H1 (cell line): Measurements from ENCODE around the gene PLCXD1. TPM values are rescaled to one million over a fixed set of nuclear protein-coding genes. Genes with fewer than 3 reads are reported as not detected.

Experiments used
- CTCF ChIA-PET: fragments of 300-600 bp; sonication (Branson Sonifier 250); formaldehyde crosslinking; loops from one replicate; lab custom pipeline; 2021; ENCODE audit not compliant: partially characterized antibody; lab: Charles Lee
- POLR2A ChIA-PET: fragments of 300-600 bp; sonication (Branson Sonifier 250); formaldehyde crosslinking; loops from one replicate; lab custom pipeline; 2021; ENCODE audit warnings: inconsistent platforms; ENCODE audit not compliant: partially characterized antibody; lab: Charles Lee
- DNase-seq, 2 experiments: peaks; one replicate each; pipeline versions ENCODE4 v3.0.0 to v3.0.0-alpha.2; 2010 to 2022; ENCODE audit warnings: low spot score in 2 of 2, low read depth in 1 of 2, mixed read lengths in 1 of 2
- FAIRE-seq: peaks from 2 replicates; lab custom pipeline; 2011; peaks lifted over from hg19 to GRCh38; lab: Jason Lieb, UNC
- H2AFZ ChIP-seq: 2 replicates; pipeline ENCODE4 v1.8.1; 2012; ENCODE audit warnings: low read length, inconsistent platforms
- H2AK5ac ChIP-seq: 2 replicates; pipeline ENCODE4 v1.6.1; 2013; ENCODE audit warnings: low read depth, low read length
- H2BK120ac ChIP-seq: replicated peaks from 2 replicates; pipeline ENCODE3; 2013; ENCODE audit warnings: low read depth, low read length, inconsistent platforms
- H2BK12ac ChIP-seq: 2 replicates; pipeline ENCODE4 v1.6.1; 2013; ENCODE audit warnings: low read depth, low read length
- H2BK15ac ChIP-seq: 2 replicates; pipeline ENCODE4 v1.6.1; 2013; ENCODE audit warnings: low read length
- H2BK20ac ChIP-seq: 2 replicates; pipeline ENCODE4 v1.6.1; 2013; ENCODE audit warnings: low read length
- H2BK5ac ChIP-seq: 2 replicates; pipeline ENCODE4 v1.6.1; 2013; ENCODE audit warnings: low read depth, low read length
- H3K14ac ChIP-seq: 2 replicates; pipeline ENCODE4 v1.6.1; 2013; ENCODE audit warnings: inconsistent platforms; ENCODE audit not compliant: insufficient read length
- H3K18ac ChIP-seq: 2 replicates; pipeline ENCODE4 v1.6.1; 2013; ENCODE audit warnings: low read length; ENCODE audit errors: extremely low read depth
- H3K23ac ChIP-seq: 2 replicates; pipeline ENCODE4 v1.6.1; 2013; ENCODE audit warnings: inconsistent platforms; ENCODE audit not compliant: insufficient read length
- H3K23me2 ChIP-seq: 2 replicates; pipeline ENCODE4 v1.6.1; 2013; ENCODE audit warnings: low read depth, low read length
- H3K27ac ChIP-seq: 2 replicates; pipeline ENCODE4 v1.6.1; 2011; ENCODE audit warnings: low read depth, low read length, inconsistent platforms
- H3K27me3 ChIP-seq, 4 experiments: replicated peaks in 1 of 4; 1 replicate in 1 of 4; 2 replicates in 3 of 4; pipeline versions ENCODE4 v1.6.1 to v1.8.1; 2011 to 2013; ENCODE audit warnings: low read length in 3 of 4, mild to moderate bottlenecking in 3 of 4, inconsistent platforms in 2 of 4, mixed read lengths in 2 of 4, moderate library complexity in 1 of 4; ENCODE audit not compliant: control insufficient read depth in 3 of 4, insufficient read depth in 3 of 4; ENCODE audit errors: extremely low read depth in 1 of 4
- H3K36me3 ChIP-seq, 4 experiments: 2 replicates each; pipeline versions ENCODE4 v1.6.1 to v1.8.1; 2011 to 2013; ENCODE audit warnings: mild to moderate bottlenecking in 4 of 4, low read length in 3 of 4, moderate library complexity in 2 of 4, control low read depth in 1 of 4, inconsistent platforms in 1 of 4; ENCODE audit not compliant: insufficient read depth in 4 of 4, control insufficient read depth in 2 of 4
- H3K4ac ChIP-seq: replicated peaks from 2 replicates; pipeline ENCODE3; 2013; ENCODE audit warnings: low read length, low read depth, mixed read lengths, inconsistent platforms; ENCODE audit not compliant: insufficient read length
- H3K4me1 ChIP-seq, 4 experiments: replicated peaks in 1 of 4; 1 replicate in 1 of 4; 2 replicates in 3 of 4; pipeline versions ENCODE4 v1.6.1 to v1.8.1; 2011 to 2013; ENCODE audit warnings: low read length in 3 of 4, inconsistent platforms in 2 of 4, mixed read lengths in 1 of 4; ENCODE audit not compliant: insufficient read depth in 4 of 4, control insufficient read depth in 3 of 4
- H3K4me2 ChIP-seq, 2 experiments: 2 replicates each; pipeline versions ENCODE4 v1.6.1 to v1.8.1; 2011 to 2013; ENCODE audit warnings: low read depth in 2 of 2, low read length in 2 of 2, control low read depth in 1 of 2, inconsistent platforms in 1 of 2, mild to moderate bottlenecking in 1 of 2; ENCODE audit not compliant: insufficient read depth in 1 of 2
- H3K4me3 ChIP-seq, 4 experiments: fragments of 200-600, 300-600 bp in 1 of 4; sonication (generic), shearing (Covaris generic), sonication (Bioruptor Twin) in 1 of 4; 2 replicates each; pipeline versions ENCODE4 v1.5.1 to v1.8.1; 2011 to 2016; ENCODE audit warnings: low read length in 4 of 4, low read depth in 3 of 4, control low read depth in 2 of 4, inconsistent platforms in 2 of 4, mild to moderate bottlenecking in 2 of 4, mixed read lengths in 1 of 4, moderate library complexity in 1 of 4; ENCODE audit not compliant: insufficient read depth in 2 of 4; ENCODE audit errors: extremely low read depth in 1 of 4
- H3K56ac ChIP-seq: replicated peaks from 2 replicates; pipeline ENCODE3; 2013; ENCODE audit warnings: low read depth, mild to moderate bottlenecking, mixed read lengths, low read length, inconsistent platforms; ENCODE audit not compliant: insufficient read length
- H3K79me1 ChIP-seq: 2 replicates; pipeline ENCODE4 v1.6.1; 2013; ENCODE audit warnings: low read depth, low read length, control low read depth
- H3K79me2 ChIP-seq, 2 experiments: 2 replicates each; pipeline versions ENCODE4 v1.6.1 to v1.8.1; 2012 to 2013; ENCODE audit warnings: low read length in 2 of 2, mild to moderate bottlenecking in 2 of 2, inconsistent platforms in 1 of 2; ENCODE audit not compliant: insufficient read depth in 2 of 2, control insufficient read depth in 1 of 2
- H3K9ac ChIP-seq, 4 experiments: replicated peaks in 1 of 4; 1 replicate in 1 of 4; 2 replicates in 3 of 4; pipeline versions ENCODE4 v1.6.1 to v1.8.1; 2011 to 2013; ENCODE audit warnings: low read depth in 3 of 4, low read length in 3 of 4, control low read depth in 2 of 4, mild to moderate bottlenecking in 2 of 4, moderate library complexity in 2 of 4, inconsistent platforms in 1 of 4; ENCODE audit errors: extremely low read depth in 1 of 4
- H3K9me3 ChIP-seq, 2 experiments: 2 replicates each; pipeline versions ENCODE4 v1.6.1 to v1.8.1; 2012 to 2013; ENCODE audit warnings: mild to moderate bottlenecking in 2 of 2, moderate library complexity in 2 of 2, control low read depth in 1 of 2, inconsistent platforms in 1 of 2, low read depth in 1 of 2, low read length in 1 of 2, mixed read lengths in 1 of 2; ENCODE audit not compliant: insufficient read depth in 2 of 2
- H4K20me1 ChIP-seq, 2 experiments: replicated peaks in 1 of 2; 2 replicates each; pipeline versions ENCODE3 to v1.8.1; 2011 to 2013; ENCODE audit warnings: inconsistent platforms in 2 of 2, low read length in 2 of 2, mild to moderate bottlenecking in 1 of 2; ENCODE audit not compliant: insufficient read depth in 2 of 2, control insufficient read depth in 1 of 2
- H4K5ac ChIP-seq: 2 replicates; pipeline ENCODE4 v1.6.1; 2013; ENCODE audit warnings: low read length, low read depth, mixed read lengths, inconsistent platforms; ENCODE audit not compliant: insufficient read length
- H4K8ac ChIP-seq: 2 replicates; pipeline ENCODE4 v1.8.0; 2013; ENCODE audit warnings: mild to moderate bottlenecking, moderate library complexity, low read length, inconsistent platforms; ENCODE audit not compliant: insufficient read depth; ENCODE audit errors: extremely low read depth
- H4K91ac ChIP-seq: replicated peaks from 2 replicates; pipeline ENCODE3; 2013; ENCODE audit warnings: low read length, mixed read lengths, inconsistent platforms; ENCODE audit not compliant: insufficient read length
- ATF2 ChIP-seq: IDR thresholded peaks from 2 replicates; pipeline ENCODE4 v1.6.1; 2012; ENCODE audit warnings: low read length, inconsistent platforms
- ATF3 ChIP-seq: IDR thresholded peaks from 2 replicates; pipeline ENCODE4 v1.6.1; 2011; ENCODE audit warnings: low read depth, mild to moderate bottlenecking, low read length; ENCODE audit not compliant: insufficient read depth
- CHD1 ChIP-seq: IDR thresholded peaks from 2 replicates; pipeline ENCODE4 v1.6.1; 2012; ENCODE audit warnings: low read depth, low read length, improper control_type of control experiment
- HDAC2 ChIP-seq, 2 experiments: fragments of 300-600 bp in 1 of 2; sonication (generic) in 1 of 2; IDR thresholded peaks; 2 replicates each; pipeline ENCODE4 v1.6.1; 2011 to 2012; ENCODE audit warnings: low read depth in 2 of 2, low read length in 2 of 2, mild to moderate bottlenecking in 2 of 2, moderate library complexity in 2 of 2, borderline replicate concordance in 1 of 2, inconsistent platforms in 1 of 2
- TAF7 ChIP-seq: optimal IDR thresholded peaks from 2 replicates; pipeline ENCODE3; 2011; ENCODE audit warnings: low read depth, mild to moderate bottlenecking, inconsistent platforms, low read length, moderate library complexity, borderline replicate concordance
- TBP ChIP-seq: IDR thresholded peaks from 2 replicates; pipeline ENCODE4 v1.6.1; 2011; ENCODE audit warnings: low read depth, low read length, improper control_type of control experiment
- WGBS, 2 experiments: shearing (Covaris generic) in 1 of 2; methylation state at CpG; one replicate each; pipeline versions ENCODE4 v1.1.6 to v1.1.7; 2013 to 2015; ENCODE audit warnings: low lambda C conversion rate in 2 of 2, mixed read lengths in 2 of 2, inconsistent platforms in 1 of 2, low coverage in 1 of 2, missing lambda C conversion rate in 1 of 2; ENCODE audit not compliant: insufficient replicate concordance in 2 of 2, insufficient coverage in 1 of 2, insufficient read length in 1 of 2; ENCODE audit errors: extremely low coverage in 1 of 2, missing lambda C conversion rate in 1 of 2; 5-methylcytosine and 5-hydroxymethylcytosine counted together
- polyA plus RNA-seq, 7 experiments: library from polyadenylated mRNA; depleted of rRNA in 3 of 7; stranded (reverse) in 5 of 7; unstranded in 2 of 7; fragments of >200 nt in 5 of 7; fragments of 200-250 nt in 2 of 7; gene quantifications; 1 replicate in 5 of 7; 2 replicates in 1 of 7; 4 replicates in 1 of 7; pipeline versions ENCODE4 v1.2.1 to v1.2.3, GENCODE V29; 2011 to 2013; ENCODE audit warnings: missing spikeins in 2 of 7, mixed read lengths in 2 of 7
- total RNA-seq: library from RNA; stranded (reverse); fragmentation: NEBNext Ultra II Directional; extraction: Animal tissue kit (Norgen Biotek cat#: 25700); gene quantifications from 2 replicates; pipeline ENCODE4 v1.2.1, GENCODE V29; 2021
- TF ChIP-seq, protein P1 (sequence below): IDR thresholded peaks from 2 replicates; pipeline ENCODE4 v1.6.1; 2012; ENCODE audit warnings: inconsistent platforms

PLCXD1 gene
- total and polyA plus RNA-seq, 2 of the 8 experiments (the other 6 are each of a cell fraction or from before 2014, with no cell fraction given) = 93.6 to 124 TPM

GRCh38 chrX:267771-268261, 13.4 kb upstream of the PLCXD1 start:
- Histone ChIP-seq H3K4me3 (peak overlapping the region in 1 of 4 experiments; percentile 39; a peak in 3 of 8 replicates), H3K14ac (no peak overlapping the region), H3K23ac (no peak overlapping the region), H3K23me2 (no peaks in the 10 kb centered on the region; the same call in 1 of the 2 replicates), H3K4ac (peak overlapping the region; percentile 23), H2BK15ac (0 out of 2 replicates have a peak overlapping the region, but pooled peaks have one; percentile 46), H3K79me1 (no peaks in the 10 kb centered on the region), H4K5ac (no peak overlapping the region), H2BK12ac (peak overlapping the region; percentile 39; the same call in 1 of the 2 replicates), H3K4me1 (peaks cover 0 to 5% (median under 1%) of the 10 kb centered on the region in 4 experiments; a peak in 3 of 7 replicates), H2BK20ac (no peak overlapping the region), H3K18ac (no peak overlapping the region; the same call in 1 of the 2 replicates), H2AFZ (no peak overlapping the region), H2BK5ac (peak overlapping the region; percentile 35; the same call in 1 of the 2 replicates), H3K27ac (no peak overlapping the region), H3K4me2 (peak overlapping the region in 1 of 2 experiments; percentile 55; a peak in 3 of 4 replicates), H4K20me1 (no peaks in the 10 kb centered on the region), H3K27me3 (no peaks in the 10 kb centered on the region), H3K9me3 (no peaks in the 10 kb centered on the region), H4K8ac (no peak overlapping the region), H2BK120ac (no peak overlapping the region), H3K36me3 (no peaks in the 10 kb centered on the region), H3K79me2 (no peaks in the 10 kb centered on the region), H3K56ac (no peak overlapping the region), H4K91ac (no peak overlapping the region), H2AK5ac (no peak overlapping the region), H3K9ac (no peak overlapping the region)
- FAIRE-seq (no peak), DNase-seq (no peak)
- 75% methylated on average over 30 of the region's 33 CpGs; no CpG with 5 or more reads in 1 of the 2 experiments for WGBS, 2 experiments
- CTCF ChIA-PET = no interaction called here
- TF ChIP-seq TAF7 (no peak), HDAC2 (IDR thresholded peaks at IDR 0.05; ENCODE audit: borderline replicate concordance in 1 of 2, low read depth in 2 of 2, low read length in 2 of 2) (no peak), TBP (no peak), ATF3 (no peak), ATF2 (no peak), CHD1 (no peak)
- TF ChIP-seq, protein P1, sequence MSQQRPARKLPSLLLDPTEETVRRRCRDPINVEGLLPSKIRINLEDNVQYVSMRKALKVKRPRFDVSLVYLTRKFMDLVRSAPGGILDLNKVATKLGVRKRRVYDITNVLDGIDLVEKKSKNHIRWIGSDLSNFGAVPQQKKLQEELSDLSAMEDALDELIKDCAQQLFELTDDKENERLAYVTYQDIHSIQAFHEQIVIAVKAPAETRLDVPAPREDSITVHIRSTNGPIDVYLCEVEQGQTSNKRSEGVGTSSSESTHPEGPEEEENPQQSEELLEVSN = no peak
- POLR2A ChIA-PET = no interaction called here
